Sciatic nerve (tissue), 2 donors: ENCODE results near the gene GNG10. TPM values are rescaled to one million over a fixed set of nuclear protein-coding genes. Genes with fewer than 3 reads are reported as not detected.
"Not testable (repeated sequence)": the region's sequence is repeated elsewhere in the genome, so short reads cannot be mapped to it uniquely, and the experiment has no call there.

ENCODE experiments used
- ATAC-seq: fragments of 200-7000 bp; cut with Tn5 transposase; one replicate; pipeline ENCODE4 v1.9.1; 2020; ENCODE audit warnings: mild to moderate bottlenecking, moderate library complexity
- DNase-seq: peaks from one replicate; pipeline ENCODE4 v3.0.0-alpha.2; 2020; ENCODE audit warnings: low spot score
- intact Hi-C: fragments of 100-400 bp; cut with DNase I; formaldehyde crosslinking; loops from one replicate; pipeline ENCODE4 v1.14.2; 2022
- total RNA-seq: library from RNA; stranded (reverse); fragmentation: NEBNext Ultra II Directional; extraction: Animal tissue kit (Norgen Biotek cat#: 25700); gene quantifications from one replicate; pipeline ENCODE4 v1.2.1, GENCODE V29; 2021
- donor health status: DM: no; HTN: no; CAD: no.
- donor health status: DM: no; HTN: no; CAD: no.

Gene GNG10
- total RNA-seq, 1 donor from 2014 or later, result 24.6 TPM

DNA sequence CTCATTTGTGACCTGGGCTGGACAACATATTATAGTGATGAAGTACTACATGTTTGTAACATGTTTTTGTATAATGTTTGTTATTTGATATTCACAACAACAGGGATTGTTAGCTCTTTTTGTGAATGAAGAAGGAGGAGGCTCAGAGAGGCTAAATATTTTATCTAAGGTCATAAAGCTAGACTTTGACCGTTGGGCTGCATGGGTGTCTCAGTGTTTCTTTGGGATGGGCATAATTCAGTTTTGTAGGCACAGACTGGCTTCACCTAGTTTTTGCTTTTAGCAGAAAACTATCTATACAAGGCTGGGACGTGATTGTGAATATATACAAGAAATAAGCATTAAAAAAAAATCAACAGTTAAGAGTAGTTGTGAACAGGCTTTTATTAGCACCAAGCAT is 15.0 kb upstream of the GNG10 start:
- no peak for ATAC-seq
- intact Hi-C loops, result no loop called here

DNA sequence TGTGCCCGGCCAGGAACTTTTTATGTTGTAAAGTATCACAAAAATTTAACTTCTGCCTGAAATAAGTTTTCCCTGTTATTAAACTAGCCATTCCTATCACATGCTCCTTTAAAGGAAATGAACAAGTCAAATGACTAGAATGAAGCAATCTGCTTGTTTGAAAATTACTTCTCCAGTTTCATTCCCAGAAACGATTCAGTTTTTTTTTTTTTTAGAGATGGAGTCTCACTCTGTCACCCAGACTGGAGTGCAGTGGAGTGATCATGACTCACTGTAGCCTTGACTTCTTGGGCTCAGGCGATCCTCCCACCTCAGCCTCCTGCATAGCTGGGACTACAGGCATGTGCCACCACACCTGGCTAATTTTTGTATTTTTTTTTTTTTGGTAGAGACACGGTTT is 13.3 kb upstream of the GNG10 start:
- DNase-seq (no peak), ATAC-seq (no peak)
- intact Hi-C loops, result no loop called here

More for the DNA sequence above, 15.0 kb upstream of the GNG10 start:
- DNase-seq, result no peak

DNA sequence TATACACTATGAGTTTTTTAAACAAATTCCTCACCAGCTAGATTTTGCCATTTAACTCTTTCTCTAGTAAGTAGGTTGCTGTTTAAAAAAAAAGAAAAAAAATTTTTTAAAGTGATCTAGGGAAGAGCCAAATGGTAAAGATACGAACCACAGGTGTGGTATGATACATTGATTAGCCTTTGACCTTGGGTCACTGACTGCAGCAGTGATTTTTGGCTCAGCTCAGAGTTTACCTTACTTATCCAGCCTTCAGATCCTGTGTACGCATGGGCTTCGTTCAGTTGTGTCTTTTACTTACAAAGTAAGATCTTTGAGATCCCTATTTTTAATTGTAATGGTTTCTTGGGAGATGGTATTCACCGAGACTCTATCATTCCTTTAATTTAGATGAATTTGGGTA is 12.4 kb upstream of the GNG10 start:
- intact Hi-C loops, result no loop called here
- DNase-seq, result no peak
- ATAC-seq, result no peak

GRCh38 chr9:111657051-111657450 is 4.4 kb upstream of the GNG10 start:
- intact Hi-C loops, result no loop called here
- DNase-seq, result no peak
- ATAC-seq, result no peak

DNA sequence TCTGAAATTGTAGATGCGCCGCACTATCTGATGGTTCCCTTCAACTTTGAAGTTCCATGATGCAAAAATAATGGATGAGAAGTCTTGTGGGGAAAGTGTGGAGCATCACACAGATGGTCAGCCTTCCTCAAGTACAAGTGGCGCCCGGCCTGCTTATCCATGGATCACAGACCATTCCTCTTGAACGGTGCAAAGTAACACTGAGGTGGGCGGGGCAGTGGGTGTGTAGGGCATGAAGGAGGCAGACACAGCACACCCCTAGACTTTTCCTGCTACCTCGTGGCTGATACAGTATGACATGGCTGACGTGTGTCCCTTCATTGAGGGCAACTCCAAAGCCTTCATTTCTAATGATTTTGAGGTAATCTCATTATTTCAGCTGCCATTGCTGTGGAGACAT is 2.5 kb upstream of the GNG10 start:
- ATAC-seq, result no peak
- intact Hi-C loops, result no loop called here
- DNase-seq, result no peak

- no peak for ATAC-seq
- intact Hi-C loops, result no loop called here
These were observed 1.7 kb upstream of the GNG10 start for GRCh38 chr9:111659691-111660090.

GRCh38 chr9:111661802-111662521 is 557 bp downstream of the GNG10 start:
- peak; percentile 69 for DNase-seq
- ATAC-seq, result peak; percentile 67
- intact Hi-C loops, result no loop called here

More at GRCh38 chr9:111659691-111660090, 1.7 kb upstream of the GNG10 start:
- DNase-seq, result no peak

DNA sequence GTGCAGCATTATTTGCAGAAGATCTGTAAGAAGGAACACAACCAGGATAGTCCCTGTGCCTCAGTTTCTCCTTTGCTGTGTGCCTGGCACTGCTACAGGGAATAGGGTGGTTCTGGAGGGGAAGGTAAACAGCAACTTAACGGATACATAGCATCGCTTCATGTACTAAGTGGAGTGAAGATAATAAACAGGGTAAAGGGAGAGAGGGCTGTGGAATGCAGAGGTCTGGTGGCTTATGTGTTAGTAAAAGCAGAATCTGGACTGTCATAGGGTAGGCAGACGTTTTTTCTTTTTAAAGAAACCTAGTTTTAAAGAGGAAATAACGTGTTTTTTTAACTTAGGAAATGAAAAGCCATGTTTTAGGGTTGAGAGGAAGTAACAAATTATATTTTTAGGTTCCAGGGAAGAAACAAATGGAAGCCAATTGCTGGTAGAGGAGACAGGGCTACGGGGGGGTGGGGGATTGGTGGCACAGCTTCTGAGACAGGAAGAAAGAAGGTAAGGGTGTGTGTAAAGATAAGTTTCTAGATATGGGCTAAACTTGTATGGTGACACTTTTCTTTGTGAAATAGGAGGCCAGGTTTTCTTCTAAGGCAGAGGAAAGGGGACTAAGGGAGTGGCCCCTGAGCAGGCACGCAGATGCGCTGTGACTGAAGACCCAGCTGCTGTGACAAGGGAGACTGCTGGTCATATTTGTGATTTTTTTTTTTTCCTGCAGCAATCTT is 1.3 kb downstream of the GNG10 start:
- DNase-seq (no peak), ATAC-seq (peak; percentile 19)
- intact Hi-C loops, result no loop called here

DNA sequence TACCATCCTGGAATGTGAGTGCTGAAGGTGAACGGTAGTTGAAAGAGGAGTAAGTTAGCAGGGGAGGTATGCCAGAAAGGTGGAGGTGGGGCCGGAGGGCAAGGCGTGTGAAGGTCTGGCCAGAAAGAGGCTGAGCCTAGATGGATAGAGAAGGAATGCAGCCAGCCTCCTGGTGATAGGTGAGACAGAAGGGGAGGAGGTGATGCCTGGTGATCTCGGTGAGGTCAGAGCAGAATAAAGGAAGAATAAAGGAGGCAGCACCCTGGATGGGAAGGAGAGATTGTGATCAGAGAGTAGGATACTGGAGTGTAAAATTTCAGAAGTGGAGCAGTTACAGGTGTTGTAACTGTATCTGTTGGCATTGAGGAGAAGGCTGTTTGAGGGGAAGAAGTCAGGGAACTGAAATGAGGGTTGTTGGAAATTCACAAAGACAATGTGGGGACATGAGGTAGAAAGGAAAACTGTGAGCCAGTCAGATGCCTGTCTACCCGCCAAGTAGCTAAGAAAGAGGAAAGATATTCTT is 2.0 kb downstream of the GNG10 start:
- DNase-seq (no peak), ATAC-seq (no peak)
- intact Hi-C loops, result no loop called here

DNA sequence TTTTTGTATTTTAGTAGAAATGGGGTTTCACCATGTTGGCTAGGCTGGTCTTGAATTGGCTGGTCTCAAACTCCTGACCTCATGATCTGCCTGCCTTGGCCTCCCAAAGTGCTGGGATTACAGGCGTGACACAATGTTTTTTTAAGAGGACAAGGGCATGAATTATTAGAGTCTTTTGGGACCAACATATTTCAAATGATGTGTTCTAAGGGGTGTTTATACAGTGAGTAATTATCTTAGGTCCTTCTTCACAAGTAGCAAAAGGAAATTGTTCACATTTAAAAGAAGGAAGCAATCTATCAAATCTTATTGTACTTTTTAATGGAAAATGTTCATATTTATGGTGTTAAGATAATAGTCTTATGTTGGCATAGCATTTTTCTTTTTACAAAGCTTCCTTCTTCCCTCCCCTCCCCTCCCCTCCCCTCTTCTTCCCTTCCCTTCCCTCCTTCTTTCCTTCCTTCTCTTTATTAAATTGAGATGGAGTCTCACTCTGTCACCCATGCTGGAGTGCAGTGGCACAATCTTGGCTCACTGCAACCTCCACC is 6.7 kb downstream of the GNG10 start:
- no peak for ATAC-seq
- DNase-seq, result no peak
- intact Hi-C loops, result no loop called here

GRCh38 chr9:111668601-111669000 is 7.2 kb downstream of the GNG10 start:
- DNase-seq, intact Hi-C loops, ATAC-seq: not testable (repeated sequence)

DNA sequence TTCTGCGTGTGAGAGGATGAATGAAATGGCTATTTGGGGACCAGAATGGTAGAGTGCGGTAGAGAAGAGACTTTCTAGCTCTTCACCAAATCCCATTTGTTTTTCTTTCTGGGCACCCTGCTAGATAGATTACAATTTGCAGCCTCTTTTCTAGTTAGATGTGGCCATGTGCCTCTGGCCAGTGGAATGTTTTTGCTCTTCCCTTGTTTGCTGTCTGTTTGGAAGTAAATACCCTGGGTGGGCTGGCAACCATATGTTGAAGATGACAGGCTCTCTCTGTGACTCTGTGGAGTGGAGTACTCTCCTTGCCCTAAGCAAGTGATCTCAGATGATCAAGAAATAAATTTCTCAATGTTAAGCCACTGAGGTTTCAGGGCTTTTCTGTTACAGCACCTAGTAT is 12.9 kb downstream of the GNG10 start:
- intact Hi-C loops, result no loop called here
- DNase-seq (no peak), ATAC-seq (no peak)

GRCh38 chr9:111676116-111676515 is 14.7 kb downstream of the GNG10 start:
- DNase-seq, result no peak
- intact Hi-C loops, result no loop called here
- ATAC-seq, result no peak

- no peak for ATAC-seq
- intact Hi-C loops, result no loop called here
- DNase-seq, result no peak
These were observed 16.9 kb downstream of the GNG10 start for GRCh38 chr9:111678293-111678692.

GRCh38 chr9:111679199-111679598 is 17.8 kb downstream of the GNG10 start:
- no peak for DNase-seq
- intact Hi-C loops, result no loop called here
- no peak for ATAC-seq

DNA sequence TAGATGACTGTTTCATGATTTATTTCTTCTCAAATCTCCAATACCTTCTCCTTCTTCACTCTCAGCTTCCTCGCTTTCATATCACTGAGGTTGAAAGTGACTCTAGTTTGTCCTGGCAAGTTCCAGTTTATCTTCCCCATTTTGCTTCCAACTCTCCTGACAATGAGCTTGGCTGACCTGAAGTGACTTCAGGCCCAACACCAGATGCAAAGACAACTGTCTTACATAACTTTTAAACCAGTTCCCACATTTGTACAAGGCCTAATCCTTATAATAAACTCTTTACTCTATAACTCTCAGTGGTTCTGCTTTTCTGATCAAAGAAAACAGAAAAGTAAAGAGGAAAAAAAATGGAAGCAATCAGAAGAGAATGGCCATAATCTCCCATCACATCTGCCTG is 22.0 kb downstream of the GNG10 start:
- intact Hi-C loops, result no loop called here
- DNase-seq, result no peak
- ATAC-seq, result no peak

- intact Hi-C loops, result no loop called here
- no peak for ATAC-seq
These were observed 30.4 kb downstream of the GNG10 start for GRCh38 chr9:111691672-111692329.

DNA sequence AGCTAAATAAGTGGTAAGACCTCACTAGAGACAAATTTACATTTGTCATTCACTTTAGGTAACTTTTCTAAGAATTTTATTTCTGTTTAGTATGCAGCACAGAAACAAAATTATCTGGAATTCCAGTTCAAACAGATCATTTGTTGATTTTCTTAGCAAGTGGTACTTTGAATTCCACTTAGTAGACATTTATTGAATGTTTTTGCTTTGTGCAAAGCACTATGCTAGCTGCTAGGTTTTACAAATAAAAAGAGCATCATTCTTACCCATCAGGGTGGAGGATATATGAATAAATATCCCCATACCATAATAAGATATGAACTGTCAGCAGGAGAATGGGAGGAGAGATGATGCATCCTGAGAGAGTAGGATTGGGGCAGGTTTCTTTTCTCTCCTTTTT is 35.4 kb downstream of the GNG10 start:
- ATAC-seq (no peak), DNase-seq (no peak)
- intact Hi-C loops, result no loop called here

More at GRCh38 chr9:111691672-111692329, 30.4 kb downstream of the GNG10 start:
- DNase-seq, result no peak

DNA sequence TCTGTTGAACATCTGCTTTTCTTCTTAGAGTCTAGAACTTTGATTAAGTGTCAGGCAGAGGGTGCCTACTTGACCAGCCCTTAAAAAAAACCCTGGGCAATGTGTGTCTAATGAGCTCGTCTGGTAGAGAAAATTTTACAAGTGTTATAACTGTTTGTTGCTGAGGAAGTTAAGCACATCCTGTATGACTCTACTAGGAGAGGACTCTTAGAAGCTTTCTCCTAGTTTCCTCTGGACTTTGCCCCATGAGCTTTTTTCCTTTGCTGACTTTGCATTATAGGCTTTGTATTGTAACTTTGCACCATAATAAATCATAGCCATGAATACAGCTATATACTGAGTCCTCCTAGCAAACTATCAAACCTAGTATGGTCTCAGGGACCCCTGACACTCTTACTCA is 39.4 kb downstream of the GNG10 start:
- intact Hi-C loops, result no loop called here
- ATAC-seq (no peak), DNase-seq (no peak)

- intact Hi-C loops, result no loop called here
- DNase-seq, result no peak
- ATAC-seq, result no peak
These were observed 43.1 kb downstream of the GNG10 start for GRCh38 chr9:111704503-111704902.
